H9 (cell line): Measurements from ENCODE around the gene SLC25A34. TPM values are rescaled to one million over a fixed set of nuclear protein-coding genes. Genes with fewer than 3 reads are reported as not detected.

ENCODE experiments used
- DNase-seq: peaks from one replicate; pipeline ENCODE4 v3.0.0-alpha.2; 2017
- H2AFZ ChIP-seq: one replicate; pipeline ENCODE4 v1.6.1; 2013; ENCODE audit warnings: mild to moderate bottlenecking, low read length, control low read depth, moderate library complexity
- H2AK5ac ChIP-seq: 2 replicates; pipeline ENCODE4 v1.6.1; 2013; ENCODE audit warnings: low read length, control low read depth, mixed read lengths; ENCODE audit not compliant: insufficient read length
- H2BK120ac ChIP-seq: one replicate; pipeline ENCODE4 v1.6.1; 2013; ENCODE audit warnings: low read depth, mild to moderate bottlenecking, low read length, control low read depth, inconsistent platforms; ENCODE audit not compliant: poor library complexity, severe bottlenecking
- H2BK12ac ChIP-seq: 2 replicates; pipeline ENCODE4 v1.6.1; 2013; ENCODE audit warnings: low read length, control low read depth, mixed read lengths, low read depth; ENCODE audit not compliant: insufficient read length
- H2BK15ac ChIP-seq: 2 replicates; pipeline ENCODE4 v1.6.1; 2013; ENCODE audit warnings: low read depth, low read length, control low read depth
- H2BK20ac ChIP-seq: one replicate; pipeline ENCODE4 v1.6.1; 2013; ENCODE audit warnings: low read depth, mild to moderate bottlenecking, low read length, control low read depth, inconsistent platforms; ENCODE audit not compliant: poor library complexity, severe bottlenecking
- H2BK5ac ChIP-seq: 2 replicates; pipeline ENCODE4 v1.6.1; 2013; ENCODE audit warnings: low read length, control low read depth, mixed read lengths; ENCODE audit not compliant: insufficient read length
- H3K14ac ChIP-seq: 2 replicates; pipeline ENCODE4 v1.6.1; 2013; ENCODE audit warnings: low read length, control low read depth; ENCODE audit not compliant: insufficient read depth
- H3K18ac ChIP-seq: 2 replicates; pipeline ENCODE4 v1.6.1; 2013; ENCODE audit warnings: low read depth, mild to moderate bottlenecking, mixed read lengths, low read length, control low read depth; ENCODE audit not compliant: insufficient read length
- H3K23ac ChIP-seq: 2 replicates; pipeline ENCODE4 v1.6.1; 2013; ENCODE audit warnings: low read length, control low read depth, mixed read lengths, low read depth; ENCODE audit not compliant: insufficient read length
- H3K23me2 ChIP-seq: 2 replicates; pipeline ENCODE4 v1.6.1; 2013; ENCODE audit warnings: low read depth, mild to moderate bottlenecking, mixed read lengths, low read length, control low read depth; ENCODE audit not compliant: insufficient read length, poor library complexity, severe bottlenecking
- H3K27ac ChIP-seq: 2 replicates; pipeline ENCODE4 v1.5.1; 2013; ENCODE audit warnings: low read length, control low read depth, mixed read lengths, low read depth; ENCODE audit not compliant: insufficient read length
- H3K27me3 ChIP-seq: 2 replicates; pipeline ENCODE4 v1.6.1; 2013; ENCODE audit warnings: low read length, control low read depth, inconsistent platforms; ENCODE audit not compliant: insufficient read depth
- H3K4ac ChIP-seq: 2 replicates; pipeline ENCODE4 v1.6.1; 2013; ENCODE audit warnings: low read depth, mild to moderate bottlenecking, control low read depth, inconsistent platforms, low read length, moderate library complexity
- H3K4me1 ChIP-seq: 2 replicates; pipeline ENCODE4 v1.6.1; 2013; ENCODE audit warnings: low read length, control low read depth, inconsistent platforms; ENCODE audit not compliant: insufficient read depth
- H3K4me2 ChIP-seq: 2 replicates; pipeline ENCODE4 v1.6.1; 2013; ENCODE audit warnings: low read length, control low read depth, mixed read lengths; ENCODE audit not compliant: insufficient read length, insufficient read depth
- H3K56ac ChIP-seq: 2 replicates; pipeline ENCODE4 v1.6.1; 2013; ENCODE audit warnings: low read depth, mild to moderate bottlenecking, mixed read lengths, low read length, control low read depth; ENCODE audit not compliant: insufficient read length
- H3K79me1 ChIP-seq: 2 replicates; pipeline ENCODE4 v1.6.1; 2013; ENCODE audit warnings: low read depth, mild to moderate bottlenecking, moderate library complexity, low read length, control low read depth, inconsistent platforms; ENCODE audit not compliant: insufficient read depth, poor library complexity, severe bottlenecking
- H3K79me2 ChIP-seq: 2 replicates; pipeline ENCODE4 v1.6.1; 2013; ENCODE audit warnings: low read length, control low read depth, inconsistent platforms; ENCODE audit not compliant: insufficient read depth
- H3K9ac ChIP-seq: 2 replicates; pipeline ENCODE4 v1.6.1; 2013; ENCODE audit warnings: low read length, control low read depth, mixed read lengths; ENCODE audit not compliant: insufficient read length; ENCODE audit errors: extremely low read depth
- H3K9me3 ChIP-seq: one replicate; pipeline ENCODE4 v1.6.1; 2013; ENCODE audit warnings: low read depth, low read length, inconsistent platforms; ENCODE audit not compliant: control insufficient read depth
- H3T11ph ChIP-seq: one replicate; pipeline ENCODE4 v1.6.1; 2013; ENCODE audit warnings: mild to moderate bottlenecking, low read length, control low read depth, inconsistent platforms
- H4K20me1 ChIP-seq: one replicate; pipeline ENCODE4 v1.6.1; 2013; ENCODE audit not compliant: control insufficient read depth, insufficient read length, insufficient read depth
- H4K5ac ChIP-seq: 2 replicates; pipeline ENCODE4 v1.6.1; 2013; ENCODE audit warnings: low read depth, mild to moderate bottlenecking, mixed read lengths, low read length, control low read depth; ENCODE audit not compliant: insufficient read length
- H4K8ac ChIP-seq: replicated peaks from 2 replicates; pipeline ENCODE4 v1.6.1; 2013; ENCODE audit warnings: low read length, control low read depth, mixed read lengths, low read depth; ENCODE audit not compliant: insufficient read length
- H4K91ac ChIP-seq: 2 replicates; pipeline ENCODE4 v1.6.1; 2013; ENCODE audit warnings: low read depth, mild to moderate bottlenecking, moderate library complexity, mixed read lengths, low read length, control low read depth; ENCODE audit not compliant: insufficient read length
- H3K27ac Mint-ChIP-seq, 3 experiments: 2 replicates in 2 of 3; 3 replicates in 1 of 3; pipeline ENCODE4 v1.8.0; 2020 to 2021; ENCODE audit warnings: mixed read lengths in 3 of 3, mild to moderate bottlenecking in 1 of 3, moderate library complexity in 1 of 3
- H3K27me3 Mint-ChIP-seq: 2 replicates; pipeline ENCODE4 v1.8.0; 2021; ENCODE audit warnings: low read depth, mild to moderate bottlenecking, moderate library complexity, mixed read lengths
- H3K36me3 Mint-ChIP-seq, 3 experiments: 2 replicates in 2 of 3; 3 replicates in 1 of 3; pipeline ENCODE4 v1.8.0; 2020 to 2021; ENCODE audit warnings: low read depth in 3 of 3, mixed read lengths in 3 of 3; ENCODE audit not compliant: insufficient read depth in 1 of 3
- H3K4me1 Mint-ChIP-seq, 2 experiments: 2 replicates each; pipeline ENCODE4 v1.8.0; 2020; ENCODE audit warnings: mixed read lengths in 2 of 2
- H3K4me3 Mint-ChIP-seq, 2 experiments: 2 replicates in 1 of 2; 3 replicates in 1 of 2; pipeline ENCODE4 v1.8.0; 2020 to 2021; ENCODE audit warnings: mild to moderate bottlenecking in 2 of 2, mixed read lengths in 2 of 2, moderate library complexity in 1 of 2
- H3K9me3 Mint-ChIP-seq, 2 experiments: 2 replicates in 1 of 2; 3 replicates in 1 of 2; pipeline ENCODE4 v1.8.0; 2020; ENCODE audit warnings: mild to moderate bottlenecking in 2 of 2, mixed read lengths in 2 of 2, moderate library complexity in 1 of 2
- CTCF ChIP-seq: fragments of 200-600 bp; sonication (generic); conservative IDR thresholded peaks from 3 replicates; pipeline ENCODE4 v1.8.0; 2021; ENCODE audit warnings: antibody characterized with exemption, mild to moderate bottlenecking
- WGBS: extraction: QIAGEN DNeasy Blood & Tissue Kit; methylation state at CpG from one replicate; pipeline ENCODE4 v1.1.7; 2013; ENCODE audit warnings: missing lambda C conversion rate, low lambda C conversion rate, mixed read lengths; ENCODE audit not compliant: insufficient read length; ENCODE audit errors: extremely low coverage; 5-methylcytosine and 5-hydroxymethylcytosine counted together
- total RNA-seq: library from RNA; stranded (reverse); gene quantifications from 2 replicates; pipeline ENCODE4 v1.2.1, GENCODE V29; 2021

Gene SLC25A34
- total RNA-seq, 1 experiment from 2014 or later, result 1.5 TPM

GRCh38 chr1:15747378-15747777 is 11.3 kb downstream of the SLC25A34 start:
- H2AK5ac ChIP-seq, result no peak overlapping the region
- H3T11ph ChIP-seq, result no peak overlapping the region
- DNase-seq, result no peak
- H3K23me2 ChIP-seq, result no peaks in the 10 kb centered on the region
- H4K91ac ChIP-seq, result no peak overlapping the region
- H3K4me2 ChIP-seq, result no peak overlapping the region
- H3K4ac ChIP-seq, result no peak overlapping the region
- no peak overlapping the region for H3K18ac ChIP-seq
- no peaks in the 10 kb centered on the region for H3K9me3 ChIP-seq
- no peak overlapping the region for H4K5ac ChIP-seq
- H2BK15ac ChIP-seq, result no peak overlapping the region
- no peaks in the 10 kb centered on the region for H3K79me1 ChIP-seq
- no peaks in the 10 kb centered on the region for H3K27me3 ChIP-seq
- H3K14ac ChIP-seq, result no peak overlapping the region
- Mint-ChIP-seq H3K4me1 (peaks cover 5 to 7% of the 10 kb centered on the region in 2 experiments; a peak in 2 of 4 replicates), H3K27ac (no peak overlapping the region), H3K27me3 (peaks cover 5% of the 10 kb centered on the region), H3K9me3 (no peaks in the 10 kb centered on the region), H3K4me3 (no peak overlapping the region), H3K36me3 (no peaks in the 10 kb centered on the region; a peak in 1 of 7 replicates)
- no peak overlapping the region for H2BK12ac ChIP-seq
- H4K20me1 ChIP-seq, result no peaks in the 10 kb centered on the region
- H3K4me1 ChIP-seq, result no peaks in the 10 kb centered on the region; the same call in 1 of the 2 replicates
- no peak overlapping the region for H3K56ac ChIP-seq
- H3K27ac ChIP-seq, result no peak overlapping the region
- no peak for TF ChIP-seq CTCF
- H4K8ac ChIP-seq, result no peak overlapping the region
- no CpG with 5 or more reads among the region's 8 CpGs for WGBS
- H3K9ac ChIP-seq, result no peak overlapping the region
- H2AFZ ChIP-seq, result no peak overlapping the region
- H3K79me2 ChIP-seq, result no peaks in the 10 kb centered on the region
- H2BK5ac ChIP-seq, result no peak overlapping the region
- no peak overlapping the region for H2BK20ac ChIP-seq
- no peak overlapping the region for H3K23ac ChIP-seq
- no peak overlapping the region for H2BK120ac ChIP-seq
